NCI-H82 (cell line): ENCODE data around the gene USH1C.

Experiments used
- DNase-seq: peaks from one replicate; lab custom pipeline; 2025; lab: John Stamatoyannopoulos, UW

USH1C gene

DNA sequence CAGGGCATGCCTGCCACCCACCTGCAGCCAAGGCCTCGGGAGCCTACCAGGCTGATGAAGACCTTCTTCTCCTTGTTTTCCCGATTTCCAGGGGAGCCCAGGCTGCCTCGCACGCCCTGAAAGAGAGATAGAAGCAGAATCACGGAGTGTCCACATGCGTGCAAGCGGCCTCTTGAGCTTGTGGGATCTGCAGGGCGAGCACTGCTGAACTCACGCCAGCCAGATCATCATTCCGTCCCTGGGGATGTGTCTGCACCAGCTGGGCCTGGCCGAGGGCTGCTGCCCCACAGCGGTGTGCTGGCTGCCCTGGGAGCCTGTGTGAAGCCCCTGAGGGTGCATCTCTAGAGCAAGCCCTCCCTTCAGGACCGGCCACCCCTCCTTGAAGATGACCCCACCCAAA, 17.9 kb downstream of the USH1C start:
- DNase-seq, result no peak

DNA sequence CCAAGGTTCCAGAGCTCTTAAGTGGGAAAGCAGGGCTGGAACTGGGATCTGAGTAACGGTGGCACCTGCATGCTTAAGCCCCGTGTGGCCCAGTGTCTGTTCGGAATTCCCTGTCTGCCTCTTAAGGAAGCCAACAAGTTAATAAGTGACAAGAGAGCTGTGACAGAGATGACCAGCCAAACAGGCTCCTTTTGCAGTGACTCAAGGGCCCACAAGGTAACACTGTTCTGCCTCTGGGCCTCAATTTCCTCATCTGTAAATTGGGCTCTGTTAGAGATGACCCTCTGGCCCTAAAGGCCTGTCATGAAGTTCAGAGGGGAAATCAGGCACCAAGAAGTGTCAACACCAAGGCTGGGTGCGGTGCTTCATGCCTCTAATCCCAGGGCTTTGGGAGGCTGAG, 18.6 kb downstream of the USH1C start:
- DNase-seq, result no peak

DNA sequence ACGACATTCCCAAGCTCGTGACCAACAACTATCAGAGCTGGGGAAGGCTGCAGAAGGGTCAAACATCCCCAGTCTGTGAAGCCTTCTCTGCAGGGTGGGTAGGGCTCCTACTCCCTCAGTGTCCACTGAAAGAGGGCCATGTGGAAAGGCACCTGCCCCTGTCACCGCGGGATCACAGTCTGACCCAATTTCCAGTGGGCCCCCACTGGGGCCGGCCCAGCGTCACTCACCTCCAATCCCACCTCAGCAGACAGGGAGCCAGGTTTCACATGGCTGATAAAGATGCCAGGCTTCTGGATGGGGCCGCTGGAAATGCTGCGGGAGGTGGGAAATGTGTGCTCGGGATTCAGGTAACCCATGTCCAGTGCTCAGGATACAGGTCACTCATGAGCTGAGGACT, 20.0 kb downstream of the USH1C start:
- no peak for DNase-seq

DNA sequence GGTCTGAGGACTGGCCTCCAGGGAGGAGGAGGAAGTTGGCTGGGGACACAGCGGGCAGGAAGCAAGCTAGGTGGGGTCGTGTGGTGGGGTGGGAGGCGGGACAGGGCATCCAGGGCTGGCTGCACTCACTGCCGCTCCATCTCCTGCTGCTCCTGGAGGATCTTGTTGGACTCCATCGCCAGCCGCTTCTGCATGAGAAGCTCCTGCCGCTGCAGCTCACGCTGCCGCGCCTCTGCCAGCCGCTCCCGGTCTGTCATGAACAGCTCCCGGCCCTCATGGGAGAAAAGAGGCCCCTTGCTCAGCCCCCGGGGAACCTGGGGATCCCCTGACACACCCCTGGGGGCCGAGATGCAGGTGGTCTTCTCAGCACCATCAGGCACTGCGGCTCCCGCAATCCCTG, 21.6 kb downstream of the USH1C start:
- no peak for DNase-seq

DNA sequence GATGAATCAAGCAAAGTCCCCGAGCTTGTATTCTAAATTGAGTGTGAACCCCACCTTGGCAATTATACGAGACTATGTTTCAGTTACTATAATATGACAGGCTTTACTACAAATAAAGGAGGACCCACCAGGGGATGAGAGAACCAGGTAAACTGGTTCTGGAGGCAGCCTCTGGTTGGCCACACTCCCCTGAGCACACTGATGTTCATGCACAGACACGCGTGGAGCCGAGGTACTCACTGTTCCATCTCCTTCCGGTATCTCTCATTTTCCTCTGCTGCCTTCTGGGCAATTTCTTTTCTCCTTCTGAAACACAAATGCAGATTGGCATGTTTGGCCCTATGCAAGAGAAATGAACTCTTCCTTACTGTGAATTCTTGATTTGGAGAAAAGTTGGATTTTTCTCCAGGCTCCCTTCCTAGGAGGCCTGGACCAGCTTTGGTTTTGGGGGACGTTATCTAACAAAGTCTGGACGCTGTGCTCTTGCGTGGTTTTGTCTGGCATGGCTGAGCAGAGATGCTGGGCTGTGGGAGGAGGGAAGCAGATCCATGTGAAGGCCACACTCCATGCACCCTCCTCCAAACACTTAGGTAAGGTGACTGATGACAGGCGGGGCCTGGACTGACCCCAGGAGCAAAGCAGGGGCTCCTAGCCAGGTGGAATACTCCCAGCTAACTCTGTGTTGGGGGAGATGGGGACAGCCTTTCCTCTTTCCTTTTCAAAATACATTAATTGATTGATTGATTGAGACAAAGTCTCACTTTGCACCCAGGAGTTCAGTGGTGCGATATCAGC, 22.9 kb downstream of the USH1C start:
- DNase-seq, result no peak

DNA sequence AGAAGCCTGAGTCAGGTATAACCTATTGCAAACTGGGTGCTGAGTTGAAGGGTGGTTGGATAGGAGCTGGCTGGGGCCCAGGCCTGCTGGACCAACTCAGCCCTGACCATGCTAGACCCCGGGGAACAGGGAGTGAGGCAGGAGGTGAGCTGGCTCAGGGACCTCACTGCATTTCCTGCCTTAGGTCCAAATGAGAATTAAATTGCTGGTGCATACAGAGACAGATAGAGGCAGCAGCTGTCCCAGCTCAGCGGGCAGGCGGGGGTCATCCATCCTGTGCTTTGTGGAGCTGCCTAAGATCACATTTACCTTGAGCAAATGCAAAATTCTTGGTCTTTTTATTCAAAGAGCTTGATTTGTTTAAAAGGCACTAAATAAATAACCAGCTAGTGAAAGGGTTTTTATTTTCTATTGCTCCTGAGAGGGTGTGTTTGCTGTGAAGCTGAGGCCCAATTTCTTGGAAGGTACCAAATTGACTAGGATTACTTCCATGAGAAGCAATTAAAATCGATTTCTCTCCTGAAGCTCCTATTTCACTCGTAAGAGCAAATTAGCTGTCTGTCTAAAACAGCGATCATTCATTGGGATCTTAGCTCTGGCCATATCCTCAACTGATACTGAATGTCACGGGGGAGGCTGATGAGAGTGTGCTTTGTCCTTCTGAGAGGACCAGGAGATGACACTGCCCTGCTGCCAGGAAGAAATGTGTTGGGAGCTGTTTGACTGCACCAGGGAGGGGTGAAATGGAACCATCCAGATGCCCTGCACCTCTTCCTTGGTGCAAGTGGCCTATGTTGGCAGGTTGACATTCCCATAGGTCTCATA, 24.9 kb downstream of the USH1C start:
- peak; percentile 25 for DNase-seq

DNA sequence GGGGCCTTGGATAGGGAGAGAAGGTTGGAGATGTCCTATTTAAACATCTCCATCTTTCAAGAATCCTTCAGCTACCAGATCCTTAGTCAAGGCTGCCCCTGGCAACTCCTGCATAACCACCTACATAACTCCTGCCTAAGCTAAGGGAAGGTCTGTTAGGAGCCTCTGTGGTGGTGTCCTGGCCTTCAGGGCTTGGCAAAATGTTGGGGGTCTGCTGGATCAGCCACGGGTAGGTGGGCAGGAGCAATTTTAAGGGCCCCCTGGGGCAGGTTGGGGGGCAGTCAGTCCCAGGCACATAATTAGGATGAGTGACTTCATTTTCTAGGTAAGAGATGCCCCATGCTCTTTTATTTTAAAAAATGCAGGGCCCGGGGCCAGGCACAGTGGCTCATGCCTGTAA, 25.9 kb downstream of the USH1C start:
- no peak for DNase-seq

DNA sequence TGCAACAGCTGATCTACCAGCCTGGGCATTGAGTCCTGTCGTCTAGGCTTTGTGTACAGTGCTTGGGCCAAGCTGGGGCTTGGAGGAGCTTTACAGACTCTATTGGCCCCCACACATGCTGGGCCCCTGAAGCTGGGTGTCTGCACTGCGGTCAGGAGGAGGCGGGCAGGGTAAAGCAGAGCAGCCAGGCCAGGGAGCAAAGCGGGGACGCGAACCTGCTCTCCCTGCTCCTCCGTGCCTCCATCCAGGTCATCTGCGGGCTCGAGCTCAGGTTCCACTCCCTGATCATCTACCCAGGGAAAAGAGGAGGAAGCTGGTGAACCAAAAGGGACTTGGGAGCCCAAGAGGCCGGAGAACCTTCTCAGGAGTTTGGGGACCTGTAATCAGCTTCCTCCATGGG, 27.0 kb downstream of the USH1C start:
- no peak for DNase-seq

DNA sequence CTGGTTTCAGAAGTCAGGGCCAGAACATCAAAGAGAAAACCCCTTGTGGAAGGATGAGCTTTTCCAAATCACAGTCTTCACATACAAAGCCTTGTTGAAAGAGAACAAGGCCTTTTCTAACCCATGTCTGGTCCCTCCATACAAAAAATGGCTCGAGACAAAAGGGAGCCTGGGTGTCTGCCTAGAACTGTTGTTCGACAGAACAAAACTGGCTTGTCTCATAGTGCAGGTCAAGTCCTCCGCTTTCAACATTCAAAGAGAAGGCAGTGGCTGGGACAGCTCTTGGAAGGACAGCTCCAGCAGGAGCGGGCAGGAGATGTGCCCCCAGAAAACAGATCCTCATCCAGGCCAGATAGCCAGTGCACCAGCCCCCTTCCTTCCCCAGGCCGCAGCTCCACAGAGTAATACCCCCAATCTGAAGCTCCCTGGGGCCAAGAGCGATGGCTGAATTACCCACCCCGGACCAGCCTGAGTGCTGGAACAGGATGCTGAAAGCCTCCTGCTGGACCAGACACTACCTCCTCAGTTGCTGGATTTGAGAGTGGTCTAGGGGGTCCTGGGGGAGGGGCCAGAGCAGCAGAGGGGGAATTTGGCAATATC, 27.6 kb downstream of the USH1C start:
- no peak for DNase-seq

DNA sequence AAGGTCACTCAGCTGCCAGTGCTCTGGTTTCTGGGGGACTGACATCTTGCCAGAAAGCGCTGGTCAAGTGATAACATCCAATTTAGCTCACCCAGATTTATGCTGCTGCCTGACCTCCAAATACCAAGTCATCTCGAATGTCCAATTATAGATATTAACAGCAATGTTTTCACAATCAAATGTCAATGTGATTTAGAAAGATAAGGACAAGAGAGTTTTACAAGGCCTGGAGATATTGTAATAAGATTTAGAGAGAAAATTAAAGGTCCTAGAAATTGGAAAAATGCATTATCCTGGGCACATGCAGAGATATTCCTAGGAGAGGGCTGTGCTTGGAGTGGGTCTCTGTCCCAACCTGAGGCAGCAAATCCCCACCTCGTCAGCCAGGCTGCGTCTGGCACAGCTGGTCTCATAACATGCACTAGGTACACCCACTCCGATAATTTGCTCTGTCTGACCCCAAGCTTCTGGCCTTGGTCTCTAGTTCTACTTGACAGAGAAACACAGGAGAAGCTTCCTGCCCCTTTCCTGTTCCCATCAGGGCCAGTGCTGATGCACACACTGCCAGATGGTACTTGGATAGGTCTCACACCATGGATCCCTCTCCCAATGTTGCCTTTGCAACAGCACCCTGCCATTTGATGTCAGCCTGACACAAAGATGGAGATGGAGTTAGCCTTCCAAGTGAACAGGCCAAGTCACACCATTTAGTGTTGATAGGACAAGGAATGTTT, 28.6 kb downstream of the USH1C start:
- DNase-seq, result peak; percentile 8

DNA sequence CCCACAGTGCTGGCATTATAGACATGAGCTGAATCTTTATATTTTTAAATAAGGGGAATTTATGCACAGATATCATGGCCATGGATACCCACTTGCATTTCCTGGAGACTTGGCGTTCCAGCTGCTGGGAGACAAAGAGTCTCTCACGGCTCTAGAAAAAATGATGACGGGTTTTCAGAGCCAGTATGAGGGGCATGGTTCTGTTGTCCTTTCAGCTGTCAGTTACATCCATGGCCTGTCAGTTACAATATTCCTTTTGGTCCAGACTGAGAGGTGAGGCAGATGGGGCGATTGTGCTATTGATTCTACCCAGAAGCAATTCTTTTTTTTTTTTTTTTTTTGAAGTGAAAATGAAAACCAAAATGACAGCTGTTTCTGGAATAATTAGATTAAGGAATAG, 29.7 kb downstream of the USH1C start:
- DNase-seq, result peak; percentile 6

DNA sequence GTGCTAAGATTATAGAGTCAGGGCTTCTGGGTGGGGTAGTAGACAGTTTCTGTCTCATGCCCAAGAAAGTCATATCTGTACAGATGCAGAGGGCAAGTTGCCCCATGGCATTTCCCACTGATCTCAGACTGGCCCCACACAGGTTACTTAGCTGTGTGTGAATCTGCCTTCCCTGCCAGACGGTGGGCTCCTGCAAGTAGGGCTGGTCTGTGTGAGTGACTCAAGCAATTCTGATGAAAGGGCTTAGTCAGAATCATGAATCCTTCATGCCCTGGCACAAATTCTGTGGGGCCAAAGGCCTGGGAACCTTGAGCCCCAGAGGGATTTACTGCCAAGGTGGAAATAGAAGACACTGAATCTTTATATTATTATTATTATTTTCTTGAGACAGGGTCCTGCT, 30.4 kb downstream of the USH1C start:
- no peak for DNase-seq

DNA sequence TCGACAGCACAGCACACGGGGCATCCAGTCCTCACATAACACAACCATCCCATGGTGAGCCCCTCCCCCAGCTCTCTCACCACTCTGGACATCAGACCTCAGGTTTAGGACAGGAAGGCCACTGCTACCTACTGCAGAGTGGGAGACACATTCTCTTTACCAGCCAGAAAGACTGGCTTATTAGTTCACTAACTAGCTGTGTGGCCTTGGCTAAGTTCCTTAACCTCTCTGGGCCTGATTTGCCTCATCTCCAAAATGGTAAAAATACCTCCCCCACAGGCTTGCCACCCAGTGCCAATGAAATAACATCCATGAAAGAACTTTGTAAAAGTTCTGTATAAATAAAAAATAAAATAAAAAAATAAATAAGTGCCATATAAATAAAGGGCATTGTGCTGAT, 32.1 kb downstream of the USH1C start:
- no peak for DNase-seq

DNA sequence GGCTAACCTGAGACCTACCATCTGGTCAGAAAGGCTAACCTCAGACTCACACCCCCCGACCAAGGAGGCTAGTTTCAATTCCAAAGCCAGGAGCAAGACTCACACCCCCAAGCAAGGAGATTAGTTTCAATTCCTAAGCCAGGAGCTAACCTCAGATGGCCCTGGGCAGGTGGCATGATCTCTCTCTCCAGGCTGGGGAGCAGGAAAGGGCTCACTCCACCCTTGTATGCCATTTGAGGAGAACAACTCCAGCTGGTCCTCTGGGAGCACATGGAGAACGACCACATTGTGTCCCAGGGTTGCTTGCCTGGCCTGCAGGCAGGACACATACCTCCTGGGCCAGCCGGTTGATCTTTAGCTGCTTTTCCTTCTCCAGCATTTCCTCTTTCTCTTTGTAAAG, 32.6 kb downstream of the USH1C start:
- peak; percentile 83 for DNase-seq

DNA sequence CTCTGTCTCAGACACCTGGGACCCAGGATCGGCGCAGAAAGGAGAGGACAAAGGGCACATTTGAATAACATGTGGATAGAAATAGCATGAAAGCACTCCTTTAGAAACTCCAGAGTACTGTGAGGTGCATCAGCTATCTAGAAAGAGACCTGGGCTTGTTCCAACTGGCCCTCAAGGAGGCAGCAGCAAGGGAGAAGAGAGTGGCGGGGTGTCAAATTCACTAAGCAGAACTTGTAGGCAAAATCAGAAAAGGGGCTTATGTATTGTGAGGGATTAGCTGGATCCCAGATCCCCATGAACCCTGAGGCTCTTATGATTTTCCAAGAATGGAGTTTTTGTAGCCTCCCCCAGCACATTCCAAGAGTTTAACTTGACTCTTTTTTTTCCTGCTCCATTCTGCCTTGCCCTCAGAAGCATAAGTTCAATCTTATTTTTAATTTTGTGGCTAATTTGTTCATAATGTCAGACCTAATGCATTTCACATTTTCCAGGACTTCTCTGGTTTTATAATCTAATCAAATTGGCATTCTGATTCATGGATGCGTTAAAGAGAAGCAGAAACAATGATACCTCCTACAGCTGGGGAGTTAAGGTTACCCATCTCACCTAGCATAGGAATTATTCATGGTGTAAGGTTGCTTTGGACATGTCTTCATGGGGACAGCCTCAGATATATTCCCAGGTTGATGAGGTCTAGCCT, 33.6 kb downstream of the USH1C start:
- DNase-seq, result peak; percentile 54

DNA sequence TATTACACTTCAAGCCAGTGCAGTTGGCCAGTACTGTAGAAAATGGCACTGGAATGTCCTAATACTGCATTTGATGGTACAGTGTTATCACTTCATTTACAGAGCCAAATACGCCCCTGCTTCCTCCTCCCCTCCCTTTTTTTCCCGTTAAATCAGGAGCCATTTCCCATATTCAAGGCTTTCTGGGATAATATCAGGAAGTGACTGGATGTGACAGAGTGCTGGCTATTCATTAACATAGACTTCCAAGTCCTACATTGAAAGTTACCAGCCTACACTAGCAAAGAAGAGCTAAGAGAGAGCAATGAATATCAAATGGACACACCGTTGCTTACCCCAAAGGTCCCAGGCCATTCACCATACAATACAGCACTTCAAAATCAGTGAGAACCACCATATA, 35.4 kb downstream of the USH1C start:
- DNase-seq, result no peak

DNA sequence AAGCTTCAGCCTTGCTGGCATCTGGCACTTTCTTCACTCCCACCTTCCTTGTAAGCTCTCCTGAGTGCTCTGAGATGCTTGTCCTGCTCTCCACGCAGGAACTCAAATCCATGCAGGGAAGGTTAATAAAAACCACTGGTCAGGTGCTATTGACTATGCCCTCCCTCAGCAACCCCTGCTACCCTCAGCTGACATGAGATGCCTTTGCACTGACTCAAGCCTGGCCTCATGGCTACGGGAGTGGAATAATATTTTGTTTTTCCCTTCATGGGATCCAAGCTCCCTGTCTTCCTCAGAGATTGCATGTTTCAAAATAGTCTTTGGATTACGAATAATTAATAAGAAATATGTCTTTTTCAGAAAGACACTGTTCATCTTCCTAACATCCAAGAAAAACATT, 35.9 kb downstream of the USH1C start:
- DNase-seq, result no peak

DNA sequence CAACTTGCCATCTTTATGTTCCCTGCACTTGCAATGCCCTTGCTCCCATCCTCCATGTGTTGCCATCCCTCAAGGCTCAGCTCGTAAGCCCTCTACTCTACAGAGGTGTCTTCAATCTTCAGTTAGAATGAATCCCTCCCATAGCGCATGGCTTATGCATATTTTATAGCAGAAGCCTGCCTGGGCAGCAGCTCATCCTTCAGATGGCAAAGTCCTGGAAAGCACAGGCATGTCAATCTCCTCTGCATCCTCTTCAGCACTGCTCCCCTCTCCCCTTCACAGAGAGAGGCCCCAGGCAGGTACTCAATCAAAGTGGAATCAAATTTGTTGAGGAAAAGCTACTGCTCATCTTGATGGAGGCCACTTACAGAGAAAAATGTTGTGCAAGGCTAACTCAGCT, 36.4 kb downstream of the USH1C start:
- no peak for DNase-seq

DNA sequence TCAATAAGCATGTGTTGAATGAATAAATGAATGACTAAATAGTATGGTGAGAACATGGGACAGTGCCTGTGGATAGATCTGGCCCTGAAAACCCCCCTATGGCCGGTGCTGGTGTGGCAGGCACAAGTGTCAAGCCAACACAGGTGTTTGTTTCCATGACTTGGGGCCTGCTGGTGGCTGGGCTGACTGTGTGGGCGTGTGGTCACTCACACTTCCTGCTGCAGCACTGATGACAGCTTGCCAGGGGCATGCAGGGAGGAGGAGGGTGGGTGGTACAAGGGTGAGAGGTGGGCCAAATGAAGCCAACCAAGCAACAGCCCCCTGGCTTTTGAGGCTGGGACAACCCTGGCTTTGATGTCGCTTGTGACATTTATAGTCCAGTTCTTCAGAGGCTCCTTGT, 37.3 kb downstream of the USH1C start:
- DNase-seq, result no peak

DNA sequence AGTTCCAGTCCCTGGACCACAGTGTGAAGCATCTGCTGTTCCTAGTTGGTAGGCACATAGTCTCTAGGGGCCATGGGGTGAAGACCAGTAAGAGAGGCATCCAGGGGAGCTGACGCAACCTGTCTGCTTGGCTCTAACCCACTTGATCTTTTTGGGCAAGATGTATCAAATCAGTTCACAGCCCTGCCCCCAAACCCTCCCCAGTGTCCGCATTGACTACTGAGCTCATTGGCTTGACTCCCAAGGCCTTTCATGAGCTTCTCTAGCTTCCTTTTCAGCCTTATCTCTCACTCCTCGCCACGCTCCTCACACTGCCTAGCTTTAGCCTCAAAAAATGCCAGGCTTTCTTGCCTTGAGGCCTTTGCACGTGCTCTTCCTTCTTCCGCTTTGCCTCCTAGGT, 37.9 kb downstream of the USH1C start:
- DNase-seq, result no peak

DNA sequence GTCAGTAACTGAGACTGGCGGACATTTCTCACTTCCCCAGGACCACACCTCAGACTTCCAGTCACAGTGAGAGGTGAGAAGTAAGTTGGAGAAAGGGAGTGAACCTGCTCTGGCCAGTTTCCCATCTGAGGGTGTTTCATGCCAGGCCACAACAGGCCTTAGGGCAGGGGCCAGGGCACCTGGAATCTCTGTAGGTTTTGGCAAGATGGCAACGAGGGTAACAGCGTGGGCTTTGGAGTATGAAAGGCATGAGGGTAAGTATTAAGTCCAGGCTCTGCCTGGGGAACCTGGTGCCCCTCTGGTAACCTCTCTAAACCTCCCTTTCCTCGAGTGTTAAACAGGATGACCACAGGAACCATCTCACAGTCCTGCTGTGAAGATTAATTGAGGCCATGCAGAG, 39.1 kb downstream of the USH1C start:
- no peak for DNase-seq
